Adipose tissue (tissue), 3 donors: ENCODE data around the gene LSM4. TPM values are rescaled to one million over a fixed set of nuclear protein-coding genes. Genes with fewer than 3 reads are reported as not detected.
"Not testable (repeated sequence)": the region's sequence is repeated elsewhere in the genome, so short reads cannot be mapped to it uniquely, and the experiment has no call there.

Experiments used
- H3K27ac ChIP-seq: one replicate; pipeline ENCODE4 v1.5.1; 2013; ENCODE audit warnings: low read depth, low read length
- WGBS, 3 donors: extraction: QIAGEN DNeasy Blood & Tissue Kit; methylation state at CpG; one replicate each; pipeline ENCODE4 v1.1.7; 2013; 5-methylcytosine and 5-hydroxymethylcytosine counted together
- polyA plus RNA-seq, 3 donors: library from polyadenylated mRNA; stranded (reverse); fragments of 200-250 nt; gene quantifications; one replicate each; pipeline ENCODE4 v1.2.3, GENCODE V29; 2013
- donor health status: healthy with polysubstance abuse.
- donor health status: Bipolar disorder and iron deficiency.
- donor health status: healthy.

Gene LSM4
- polyA plus RNA-seq, 3 donors = 46.3 to 118 (median 100) TPM

DNA sequence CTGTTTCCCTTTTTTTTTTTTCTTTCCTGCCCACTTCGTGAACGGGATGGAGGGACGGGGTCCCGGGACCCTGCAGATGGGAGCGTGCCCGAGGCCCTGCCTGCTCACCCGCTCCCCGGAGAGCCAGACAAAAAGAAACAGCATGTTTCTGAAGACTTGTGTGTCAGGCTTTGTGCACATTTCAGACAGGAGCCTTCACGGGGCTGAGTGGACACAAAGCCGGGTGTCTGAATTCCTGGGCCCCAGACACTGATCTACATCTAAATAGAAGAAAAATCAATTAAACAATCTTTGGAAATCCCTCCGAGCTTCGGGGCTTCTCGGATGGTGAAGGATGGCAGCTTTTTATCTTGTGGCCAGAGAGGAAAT lies 21.7 kb upstream of the LSM4 start:
- H3K27ac ChIP-seq = no peak overlapping the region
- 66 to 71% (median 69%) methylated on average over 13 of the region's 13 CpGs for WGBS, 3 donors

- WGBS, 3 donors = 68 to 78% (median 75%) methylated on average over 8 of the region's 8 CpGs
Observed at GRCh38 chr19:18342090-18342632, 19.3 kb upstream of the LSM4 start.

GRCh38 chr19:18340990-18341868 lies 18.4 kb upstream of the LSM4 start:
- no peak overlapping the region for H3K27ac ChIP-seq
- 1 to 4% (median 4%) methylated on average over 15 to 18 of the region's 18 CpGs for WGBS, 3 donors

More at GRCh38 chr19:18342090-18342632, 19.3 kb upstream of the LSM4 start:
- H3K27ac ChIP-seq = no peak overlapping the region

DNA sequence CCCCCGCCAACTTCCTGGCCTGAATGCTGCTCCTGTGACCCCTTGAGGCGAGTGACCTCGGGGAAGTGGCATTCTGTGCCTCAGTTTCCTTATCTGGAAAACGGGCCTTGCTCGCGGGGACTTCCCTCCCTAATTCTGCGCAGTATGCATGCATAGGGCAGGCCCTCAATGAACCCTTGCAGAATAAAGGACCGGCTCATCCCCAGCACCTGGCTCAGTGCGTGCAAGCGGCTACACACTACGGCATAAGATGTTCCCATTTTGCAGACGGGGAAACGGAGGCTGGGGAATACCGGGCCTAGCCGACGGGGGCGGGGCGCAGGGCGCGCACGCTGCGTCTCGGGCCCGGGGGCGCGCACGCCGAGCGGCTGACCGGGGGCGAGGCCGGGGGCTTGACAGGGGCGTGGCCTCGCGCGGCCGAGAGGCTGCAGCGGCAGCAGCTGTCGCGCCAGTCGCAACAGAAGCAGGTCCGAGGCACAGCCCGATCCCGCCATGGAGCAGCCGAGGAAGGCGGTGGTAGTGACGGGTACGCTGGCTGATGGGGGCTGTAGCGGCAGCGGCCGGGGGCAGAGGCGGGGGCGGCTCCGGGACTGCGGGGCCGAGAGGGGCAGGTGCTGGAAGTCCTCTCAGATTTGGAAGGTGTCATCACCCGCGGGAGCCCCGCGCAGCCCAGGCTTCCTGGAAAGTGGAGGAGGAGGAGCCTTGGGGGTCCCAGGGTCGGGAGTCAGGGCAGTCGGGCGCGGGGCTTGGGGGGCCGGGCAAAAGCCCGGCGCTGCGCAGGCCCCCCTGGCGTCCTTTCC lies 17.5 kb upstream of the LSM4 start, which contains the start of gene PGPEP1:
Gene PGPEP1 (plus strand): TSS at position 409 of the 800 bp plus-strand sequence. CDS start 84 bp downstream, at position 493.
- H3K27ac ChIP-seq = no peak within 1 kb of the TSS
- 3 to 6% (median 5%) methylated on average over 68 to 69 of the region's 69 CpGs for WGBS, 3 donors

DNA sequence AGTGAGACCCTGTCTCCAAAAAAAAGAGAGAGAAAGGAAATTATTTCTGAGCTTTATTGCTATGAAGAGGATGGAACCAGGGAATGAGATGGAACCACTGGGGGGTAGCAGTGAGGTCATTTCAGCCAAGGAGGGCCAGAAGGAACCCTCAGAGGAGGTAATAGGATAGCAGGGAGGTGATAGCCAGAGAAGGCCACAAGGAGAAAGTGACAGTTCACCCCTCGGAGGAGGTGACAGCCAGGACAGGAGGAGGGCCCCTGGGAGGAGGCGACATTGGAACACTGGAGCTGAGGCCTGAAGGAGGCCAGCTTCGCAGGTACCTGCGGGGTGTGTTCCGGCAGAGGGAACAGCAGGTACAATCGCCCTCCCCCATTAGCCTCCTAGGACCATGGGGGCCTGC lies 16.8 kb upstream of the LSM4 start:
- no peak overlapping the region for H3K27ac ChIP-seq
- WGBS, 3 donors = 45 to 55% (median 46%) methylated on average over 6 of the region's 6 CpGs

- no peak overlapping the region for H3K27ac ChIP-seq
- WGBS, 3 donors = 27 to 72% (median 69%) methylated on average over 9 of the region's 9 CpGs
Observed at GRCh38 chr19:18338541-18338940, 15.7 kb upstream of the LSM4 start.

- WGBS, 3 donors = 60 to 70% (median 67%) methylated on average over 7 of the region's 7 CpGs
- no peak overlapping the region for H3K27ac ChIP-seq
Observed at GRCh38 chr19:18336121-18336520, 13.2 kb upstream of the LSM4 start.

GRCh38 chr19:18333680-18334079 lies 10.8 kb upstream of the LSM4 start:
- WGBS, 3 donors = 77 to 86% (median 82%) methylated on average over 6 of the region's 6 CpGs
- no peak overlapping the region for H3K27ac ChIP-seq

- 84 to 87% (median 86%) methylated on average over 15 of the region's 15 CpGs for WGBS, 3 donors
- H3K27ac ChIP-seq = no peak overlapping the region
Observed at GRCh38 chr19:18332917-18333530, 10.1 kb upstream of the LSM4 start.

GRCh38 chr19:18330868-18331267 lies 8.0 kb upstream of the LSM4 start:
- no peak overlapping the region for H3K27ac ChIP-seq
- 87 to 94% (median 92%) methylated on average over 9 of the region's 9 CpGs for WGBS, 3 donors

- H3K27ac ChIP-seq = no peak overlapping the region
- WGBS, 3 donors = 52 to 67% (median 53%) methylated on average over 6 of the region's 6 CpGs
Observed at GRCh38 chr19:18329035-18329376, 6.1 kb upstream of the LSM4 start.

DNA sequence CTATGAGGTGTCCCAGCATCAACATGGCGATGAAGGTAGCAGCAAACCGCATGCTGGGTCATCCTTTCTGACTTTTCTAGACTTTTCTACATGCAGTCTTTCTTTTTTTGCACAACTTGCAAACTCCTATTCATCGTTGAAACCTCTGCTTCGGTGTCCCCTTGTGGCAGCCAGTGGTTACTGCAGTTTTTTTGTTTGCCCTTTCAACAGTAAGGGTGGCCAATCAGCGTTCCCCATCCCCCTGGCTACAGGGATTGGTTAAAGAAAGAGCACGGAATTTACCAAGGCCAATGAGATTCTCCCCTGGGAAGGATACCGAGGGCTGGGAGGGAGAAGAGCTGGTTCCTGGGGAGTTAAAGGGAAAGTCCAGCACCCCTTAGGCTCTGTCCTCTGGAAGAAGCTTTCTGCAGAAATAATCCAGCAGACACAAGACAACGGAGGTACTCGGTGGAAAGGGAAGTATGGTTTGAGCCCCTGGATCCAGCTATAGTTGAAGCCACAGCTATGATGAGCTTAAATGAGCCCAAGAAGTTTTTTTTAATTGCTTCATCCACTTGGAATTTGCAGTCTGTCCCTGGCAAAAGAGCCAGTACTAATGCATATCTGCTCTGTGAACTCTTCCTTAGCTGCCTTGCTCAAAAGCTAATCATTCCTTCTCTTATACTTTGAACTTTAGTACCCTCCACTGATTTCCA lies 5.6 kb upstream of the LSM4 start:
- no peak overlapping the region for H3K27ac ChIP-seq
- WGBS, 3 donors = 1 to 4% (median 1%) methylated on average over 9 of the region's 9 CpGs

- 80 to 95% (median 94%) methylated on average over 5 of the region's 5 CpGs for WGBS, 3 donors
- H3K27ac ChIP-seq = no peak overlapping the region
Observed at GRCh38 chr19:18326772-18327171, 3.9 kb upstream of the LSM4 start.

DNA sequence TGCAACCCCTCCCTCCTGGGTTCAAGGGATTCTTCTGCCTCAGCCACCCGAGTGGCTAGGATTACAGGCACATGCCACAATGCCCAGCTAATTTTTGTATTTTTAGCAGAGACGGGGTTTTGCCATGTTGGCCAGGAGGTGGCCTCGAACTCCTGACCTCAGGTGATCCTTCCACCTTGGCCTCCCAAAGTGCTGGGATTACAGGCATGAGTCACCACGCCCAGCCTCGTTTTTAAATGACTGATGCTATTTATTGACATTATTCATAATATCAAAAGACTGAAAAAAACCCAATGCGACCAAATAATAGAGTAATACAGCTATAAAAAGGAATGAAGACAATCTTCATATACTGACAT lies 1.5 kb upstream of the LSM4 start:
- 48 to 55% (median 54%) methylated on average over 6 of the region's 6 CpGs for whole genome bisulfite sequencing, 3 donors
- H3K27ac ChIP-seq = not testable (repeated sequence)

DNA sequence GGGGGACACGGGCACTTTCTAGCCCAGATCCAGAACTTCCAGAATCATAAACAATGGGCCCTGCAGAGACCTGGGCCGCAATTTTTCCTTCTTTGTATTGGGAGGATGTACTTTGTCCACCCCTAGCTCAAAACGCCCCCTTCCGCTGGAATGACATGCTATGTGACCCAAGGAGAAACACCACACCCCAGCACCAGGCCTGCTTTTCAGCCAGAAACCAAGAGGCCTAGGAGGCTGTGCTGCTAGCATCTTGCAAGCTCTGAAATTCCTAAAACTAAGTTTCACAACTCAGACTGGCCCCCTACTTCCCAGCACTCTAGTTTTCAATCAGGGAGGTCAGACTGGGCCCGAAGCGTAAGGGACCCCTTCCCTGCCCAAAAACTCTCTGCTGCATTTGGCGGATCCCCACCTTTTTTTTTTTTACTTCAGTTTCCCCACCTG lies 538 bp downstream of the LSM4 start:
- WGBS, 3 donors = 2 to 3% (median 3%) methylated on average over 7 of the region's 7 CpGs
- peak overlapping the region; percentile 84 for H3K27ac ChIP-seq

DNA sequence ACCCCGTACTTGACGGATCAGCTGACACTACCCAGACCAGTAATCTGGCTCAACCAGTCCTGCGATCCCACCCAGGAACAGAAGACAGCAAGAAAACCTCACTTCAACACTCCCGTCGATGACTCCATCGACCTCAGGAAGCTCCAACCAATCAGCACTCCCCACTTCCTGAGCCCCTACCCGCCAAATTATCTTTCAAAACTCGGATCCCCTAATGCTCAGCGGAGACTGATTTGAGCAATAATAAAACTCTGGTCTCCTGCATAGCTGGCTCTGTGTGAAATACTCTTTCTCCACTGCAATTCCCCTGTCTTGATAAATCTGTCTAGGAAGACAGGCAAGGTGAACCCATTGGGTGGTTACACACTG lies 1.2 kb downstream of the LSM4 start:
- no peak overlapping the region for H3K27ac ChIP-seq
- WGBS, 3 donors = 8 to 25% (median 16%) methylated on average over 9 of the region's 9 CpGs

- no peak overlapping the region for H3K27ac ChIP-seq
- WGBS, 3 donors = 55 to 71% (median 57%) methylated on average over 14 of the region's 14 CpGs
Observed at GRCh38 chr19:18320865-18321733, 1.8 kb downstream of the LSM4 start.
